Right cardiac atrium (tissue), 5 donors: ENCODE data around the gene SLBP. TPM values are rescaled to one million over a fixed set of nuclear protein-coding genes. Genes with fewer than 3 reads are reported as not detected.

Source experiments
- ATAC-seq, 2 donors: fragments of 200-7000 bp; cut with Tn5 transposase; one replicate each; pipeline versions ENCODE4 v1.8.0 to v1.9.1; 2020; ENCODE audit warnings: moderate library complexity in 2 of 2, mild to moderate bottlenecking in 1 of 2
- DNase-seq, 3 donors: peaks; one replicate each; pipeline ENCODE4 v3.0.0-alpha.2; 2020
- H3K27ac ChIP-seq: one replicate; pipeline ENCODE4 v1.5.1; 2013; ENCODE audit warnings: mild to moderate bottlenecking, low read length, control low read depth, moderate library complexity
- H3K27me3 ChIP-seq: one replicate; pipeline ENCODE4 v1.6.1; 2013; ENCODE audit not compliant: control insufficient read depth, insufficient read depth
- H3K4me1 ChIP-seq: one replicate; pipeline ENCODE4 v1.6.1; 2013; ENCODE audit warnings: low read length; ENCODE audit not compliant: control insufficient read depth, insufficient read depth
- H3K4me3 ChIP-seq: one replicate; pipeline ENCODE4 v1.5.1; 2013; ENCODE audit warnings: low read length, control low read depth
- H3K9me3 ChIP-seq: one replicate; pipeline ENCODE4 v1.6.1; 2013; ENCODE audit warnings: low read length; ENCODE audit not compliant: control insufficient read depth
- WGBS: extraction: QIAGEN DNeasy Blood & Tissue Kit; methylation state at CpG from one replicate; pipeline ENCODE4 v1.1.7; 2013; 5-methylcytosine and 5-hydroxymethylcytosine counted together
- intact Hi-C, 4 donors: fragments of 100-400 bp; cut with DNase I; formaldehyde crosslinking; loops; one replicate each; pipeline versions ENCODE4 v1.11.0 to v1.14.0; 2022 to 2023
- long read RNA-seq, 4 donors: library from polyadenylated mRNA; unstranded; transcript quantifications; one replicate each; pipeline ENCODE4 v2.0.0, GENCODE V29; 2020 to 2021
- polyA plus RNA-seq: library from polyadenylated mRNA; stranded (reverse); fragments of 200-250 nt; gene quantifications from one replicate; pipeline ENCODE4 v1.2.3, GENCODE V29; 2013
- total RNA-seq, 4 donors: library from RNA; stranded (reverse); fragmentation: NEBNext Ultra II Directional; extraction: Animal tissue kit (Norgen Biotek cat#: 25700); gene quantifications; one replicate each; pipeline ENCODE4 v1.2.1, GENCODE V29; 2021
- donor health status: healthy with polysubstance abuse.
- donor health status: DM: no; HTN: yes; CAD: no.
- donor health status: DM: no; HTN: no; CAD: no.
- donor health status: DM: no; HTN: yes; CAD: no; lungs with severe emphysema.
- donor health status: DM: yes; HTN: yes; CAD: no.

The SLBP gene
- 10 to 100 TPM; 13.4 to 16.1 (median 14.8) TPM for total RNA-seq
- 12.2 TPM for polyA plus RNA-seq
- long read RNA-seq, donor 1, transcript SLBP-206 (8 exons, 1,977 nt), result major isoform, 35 of 45 reads
- long read RNA-seq, donor 1, partial matches to known transcripts, result 8 of 45 reads
- long read RNA-seq, donor 1, other reads (novel, unspliced or antisense), result 1 of 45 reads
- long read RNA-seq, donor 2, transcript SLBP-206 (8 exons, 1,977 nt), result major isoform, 9 of 11 reads
- long read RNA-seq, donor 2, partial matches to known transcripts, result 0 of 11 reads
- long read RNA-seq, donor 2, other reads (novel, unspliced or antisense), result 2 of 11 reads
- long read RNA-seq, donor 3, transcript SLBP-206 (8 exons, 1,977 nt), result major isoform, 45 of 55 reads
- long read RNA-seq, donor 3, transcript SLBP-205 (7 exons, 987 nt), result minor isoform, 6 of 55 reads
- long read RNA-seq, donor 3, partial matches to known transcripts, result 2 of 55 reads
- long read RNA-seq, donor 3, other reads (novel, unspliced or antisense), result 2 of 55 reads
- long read RNA-seq, donor 4, transcript SLBP-206 (8 exons, 1,977 nt), result major isoform, 14 of 18 reads
- long read RNA-seq, donor 4, partial matches to known transcripts, result 2 of 18 reads
- long read RNA-seq, donor 4, other reads (novel, unspliced or antisense), result 1 of 18 reads

GRCh38 chr4:1712216-1713002 is at the start of gene SLBP:
Gene SLBP (minus strand): TSS chr4:1712319. CDS start chr4:1712188, 131 bp downstream.
- intact Hi-C loops, result no loop called here
- H3K4me1 ChIP-seq, result peaks cover 9% of the 10 kb centered on the region
- peak within 1 kb of the TSS; percentile 56 for H3K4me3 ChIP-seq
- H3K9me3 ChIP-seq, result no peaks in the 10 kb centered on the region
- DNase-seq (peak; percentile 96 to 99 (median 98)), ATAC-seq (peak; percentile 94)
- peak within 1 kb of the TSS; percentile 97 for H3K27ac ChIP-seq
- H3K27me3 ChIP-seq, result no peaks in the 10 kb centered on the region
- under 1% methylated on average over 98 of the region's 98 CpGs for WGBS

- no peak for DNase-seq
- Histone ChIP-seq H3K27ac (no peak overlapping the region), H3K4me3 (no peak overlapping the region), H3K9me3 (no peaks in the 10 kb centered on the region), H3K27me3 (no peaks in the 10 kb centered on the region), H3K4me1 (peaks cover 2% of the 10 kb centered on the region)
- no peak for ATAC-seq
- intact Hi-C loops, result loop anchor here in 1 of 4 donors (5.0 kb wide), 1 partner anchor 136 kb away; no protein-coding TSS in a partner anchor
- WGBS, result 73% methylated on average over 32 of the region's 32 CpGs
Measured at GRCh38 chr4:1761130-1761689, 49.1 kb upstream of the SLBP start.

GRCh38 chr4:1760521-1761071 is 48.5 kb upstream of the SLBP start:
- Histone ChIP-seq H3K4me3 (no peak overlapping the region), H3K9me3 (no peaks in the 10 kb centered on the region), H3K27me3 (no peaks in the 10 kb centered on the region), H3K27ac (no peak overlapping the region), H3K4me1 (peaks cover 2% of the 10 kb centered on the region)
- intact Hi-C loops, result loop anchor here in 1 of 4 donors (5.0 kb wide), 1 partner anchor 137 kb away; no protein-coding TSS in a partner anchor
- 47% methylated on average over 25 of the region's 25 CpGs for WGBS
- DNase-seq, result no peak
- ATAC-seq, result peak in 1 of 2 donors; percentile 42

GRCh38 chr4:1759818-1760223 is 47.7 kb upstream of the SLBP start:
- 68% methylated on average over 13 of the region's 13 CpGs for WGBS
- intact Hi-C loops, result loop anchor here in 1 of 4 donors (5.0 to 10.0 kb wide), 2 partner anchors 45 to 137 kb away; no protein-coding TSS in a partner anchor

GRCh38 chr4:1759170-1759817 is 47.2 kb upstream of the SLBP start:
- H3K9me3 ChIP-seq, result no peaks in the 10 kb centered on the region
- WGBS, result 73% methylated on average over 19 of the region's 19 CpGs
- intact Hi-C loops, result loop anchor here in 1 of 4 donors (10.0 kb wide), 1 partner anchor 46 kb away; no protein-coding TSS in a partner anchor
- no peaks in the 10 kb centered on the region for H3K27me3 ChIP-seq
- H3K4me3 ChIP-seq, result no peak overlapping the region
- ATAC-seq, result peak in 1 of 2 donors; percentile 66
- DNase-seq, result peak in 1 of 3 donors; percentile 49
- peaks cover 2% of the 10 kb centered on the region for H3K4me1 ChIP-seq
- no peak overlapping the region for H3K27ac ChIP-seq

More at GRCh38 chr4:1759818-1760223, 47.7 kb upstream of the SLBP start:
- no peaks in the 10 kb centered on the region for H3K27me3 ChIP-seq
- ATAC-seq (peak in 1 of 2 donors; percentile 2), DNase-seq (no peak)
- H3K4me1 ChIP-seq, result peaks cover 2% of the 10 kb centered on the region
- H3K4me3 ChIP-seq, result no peak overlapping the region
- H3K27ac ChIP-seq, result no peak overlapping the region
- no peaks in the 10 kb centered on the region for H3K9me3 ChIP-seq

GRCh38 chr4:1758306-1759121 is 46.4 kb upstream of the SLBP start:
- Histone ChIP-seq H3K27me3 (no peaks in the 10 kb centered on the region), H3K27ac (no peak overlapping the region), H3K4me1 (no peaks in the 10 kb centered on the region), H3K4me3 (no peak overlapping the region), H3K9me3 (no peaks in the 10 kb centered on the region)
- no peak for DNase-seq
- no peak for ATAC-seq
- intact Hi-C loops, result loop anchor here in 1 of 4 donors (10.0 kb wide), 1 partner anchor 46 kb away; no protein-coding TSS in a partner anchor
- 89% methylated on average over 27 of the region's 27 CpGs for WGBS

- 61% methylated on average over 17 of the region's 17 CpGs for WGBS
- Histone ChIP-seq H3K9me3 (no peaks in the 10 kb centered on the region), H3K27ac (no peak overlapping the region), H3K4me1 (no peaks in the 10 kb centered on the region), H3K27me3 (no peaks in the 10 kb centered on the region), H3K4me3 (no peak overlapping the region)
- DNase-seq, result no peak
- intact Hi-C loops, result loop anchor here in 1 of 4 donors (10.0 kb wide), 1 partner anchor 47 kb away; no protein-coding TSS in a partner anchor
- ATAC-seq, result no peak
Measured at GRCh38 chr4:1757836-1758235, 45.7 kb upstream of the SLBP start.

- no peak for DNase-seq
- Histone ChIP-seq H3K4me1 (no peaks in the 10 kb centered on the region), H3K4me3 (no peak overlapping the region), H3K9me3 (no peaks in the 10 kb centered on the region), H3K27me3 (no peaks in the 10 kb centered on the region), H3K27ac (no peak overlapping the region)
- intact Hi-C loops, result loop anchor here in 1 of 4 donors (10.0 kb wide), 1 partner anchor 48 kb away; no protein-coding TSS in a partner anchor
- WGBS, result 82% methylated on average over 20 of the region's 20 CpGs
- no peak for ATAC-seq
Measured at GRCh38 chr4:1756893-1757779, 45.0 kb upstream of the SLBP start.
